IPS DF 6.9 (cell line): Measurements from ENCODE around the gene ASTN2.

Experiments
- DNase-seq: peaks from one replicate; pipeline ENCODE4 v3.0.0-alpha.2; 2013; ENCODE audit warnings: low read depth, low spot score
- H3K27ac ChIP-seq: one replicate; pipeline ENCODE4 v1.5.1; 2013; ENCODE audit warnings: low read length, control low read depth
- H3K27me3 ChIP-seq: 2 replicates; pipeline ENCODE4 v1.6.1; 2013; ENCODE audit warnings: mild to moderate bottlenecking, low read length; ENCODE audit not compliant: control insufficient read depth, insufficient read depth
- H3K36me3 ChIP-seq: 2 replicates; pipeline ENCODE4 v1.6.1; 2013; ENCODE audit warnings: low read length; ENCODE audit not compliant: control insufficient read depth, insufficient read depth
- H3K4me1 ChIP-seq: 2 replicates; pipeline ENCODE4 v1.6.1; 2013; ENCODE audit warnings: low read length; ENCODE audit not compliant: control insufficient read depth, insufficient read depth
- H3K4me3 ChIP-seq: 2 replicates; pipeline ENCODE4 v1.5.1; 2013; ENCODE audit warnings: mild to moderate bottlenecking, low read length
- H3K9me3 ChIP-seq: 2 replicates; pipeline ENCODE4 v1.6.1; 2013; ENCODE audit warnings: low read length, inconsistent platforms; ENCODE audit not compliant: control insufficient read depth, insufficient read depth
- WGBS: extraction: QIAGEN DNeasy Blood & Tissue Kit; methylation state at CpG from one replicate; pipeline ENCODE4 v1.1.7; 2013; ENCODE audit warnings: mixed read lengths, missing lambda C conversion rate; ENCODE audit not compliant: insufficient read length, insufficient coverage; 5-methylcytosine and 5-hydroxymethylcytosine counted together

Gene ASTN2

DNA sequence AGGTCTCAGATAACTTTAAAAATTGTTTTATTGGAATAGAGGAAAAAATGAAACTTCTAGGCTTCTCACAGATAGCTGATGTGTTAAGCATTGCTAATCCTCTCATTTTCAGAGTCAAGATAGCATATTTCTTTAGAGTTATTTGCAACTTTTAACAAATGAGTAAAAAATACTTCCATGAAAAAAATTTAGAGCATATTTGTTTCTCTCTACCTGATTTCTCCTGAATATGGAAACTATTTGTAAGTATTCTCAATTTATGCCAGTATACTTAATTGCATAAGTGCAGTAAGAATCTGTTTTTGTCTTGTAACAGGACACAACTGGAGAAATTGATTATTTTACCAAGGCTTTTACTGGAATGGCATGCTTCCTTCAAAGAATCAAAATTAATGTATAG, 731.3 kb downstream of the ASTN2 start:
- Histone ChIP-seq H3K36me3 (no peaks in the 10 kb centered on the region), H3K27me3 (no peaks in the 10 kb centered on the region), H3K9me3 (no peaks in the 10 kb centered on the region), H3K4me1 (peaks cover 1% of the 10 kb centered on the region; the same call in 1 of the 2 replicates), H3K27ac (no peak overlapping the region), H3K4me3 (no peak overlapping the region)
- no peak for DNase-seq

DNA sequence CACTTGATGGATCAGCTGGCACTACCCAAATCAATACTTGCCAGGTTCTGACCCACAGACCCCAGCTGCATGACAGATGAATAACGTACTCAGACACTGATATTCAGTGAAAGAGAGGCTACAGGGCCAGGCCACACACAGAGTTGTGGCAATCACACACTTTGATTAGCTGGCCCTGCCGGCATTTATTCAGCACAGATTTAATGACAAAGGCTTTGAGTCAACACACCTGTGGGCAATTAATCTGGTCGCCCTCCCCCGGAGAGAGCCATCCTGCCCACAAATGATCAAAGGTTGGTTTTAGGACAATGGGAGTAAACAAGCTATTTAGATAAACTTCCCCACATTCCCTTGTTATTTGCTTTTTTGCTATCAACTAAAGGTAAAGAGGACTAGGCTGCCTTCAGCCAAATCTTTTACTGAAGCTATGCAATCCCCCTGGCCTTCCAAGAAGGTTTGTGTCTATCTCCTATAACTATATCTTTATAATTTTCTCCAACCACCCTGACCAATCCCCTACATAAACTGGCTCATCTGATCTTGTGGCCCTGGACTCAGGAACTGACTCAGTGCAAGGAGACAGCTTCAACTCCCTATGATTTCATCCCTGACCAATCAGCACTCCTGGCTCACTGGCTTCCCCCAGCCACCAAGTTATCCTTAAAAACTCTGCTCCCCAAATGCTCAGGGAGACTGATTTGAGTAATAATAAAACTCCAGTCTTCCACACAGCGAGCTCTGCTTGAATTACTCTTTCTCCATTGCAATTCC, 740.5 kb downstream of the ASTN2 start:
- Histone ChIP-seq H3K36me3 (no peaks in the 10 kb centered on the region; the same call in 1 of the 2 replicates), H3K27ac (no peak overlapping the region), H3K4me1 (no peaks in the 10 kb centered on the region), H3K4me3 (no peak overlapping the region), H3K9me3 (no peaks in the 10 kb centered on the region; the same call in 1 of the 2 replicates), H3K27me3 (no peaks in the 10 kb centered on the region)
- no CpG with 5 or more reads among the region's 5 CpGs for WGBS
- no peak for DNase-seq

DNA sequence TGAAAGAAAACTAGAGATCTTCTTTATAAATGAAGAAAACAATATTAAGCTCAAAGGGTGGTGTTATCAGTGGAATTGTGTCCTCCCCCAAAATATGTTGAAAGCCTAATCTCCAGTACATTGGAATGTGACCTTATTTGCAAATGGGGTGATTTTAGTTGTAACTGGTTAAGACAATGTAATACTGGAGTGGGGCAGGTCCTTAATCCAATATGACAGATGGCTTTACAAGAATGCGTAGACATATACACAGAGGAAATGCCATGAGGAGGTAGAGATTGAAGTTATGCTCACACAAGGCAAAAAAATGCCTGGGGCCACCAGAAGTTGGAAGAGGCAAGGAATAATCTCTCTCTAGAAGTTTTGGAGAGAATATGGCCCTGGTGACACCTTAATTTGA, 741.5 kb downstream of the ASTN2 start:
- WGBS, result no CpG with 5 or more reads among the region's 1 CpG
- H3K9me3 ChIP-seq, result no peaks in the 10 kb centered on the region; the same call in 1 of the 2 replicates

GRCh38 chr9:116671605-116672004, 743.3 kb downstream of the ASTN2 start:
- no peak overlapping the region for H3K27ac ChIP-seq
- no peak for DNase-seq
- H3K4me1 ChIP-seq, result no peaks in the 10 kb centered on the region
- no peaks in the 10 kb centered on the region; the same call in 1 of the 2 replicates for H3K36me3 ChIP-seq
- H3K27me3 ChIP-seq, result no peaks in the 10 kb centered on the region
- no CpG with 5 or more reads among the region's 2 CpGs for WGBS
- no peaks in the 10 kb centered on the region; the same call in 1 of the 2 replicates for H3K9me3 ChIP-seq
- H3K4me3 ChIP-seq, result no peak overlapping the region

More for the DNA sequence above, 741.5 kb downstream of the ASTN2 start:
- no peaks in the 10 kb centered on the region for H3K4me1 ChIP-seq
- no peak overlapping the region for H3K4me3 ChIP-seq
- no peak overlapping the region for H3K27ac ChIP-seq
- DNase-seq, result no peak
- no peaks in the 10 kb centered on the region for H3K27me3 ChIP-seq
- no peaks in the 10 kb centered on the region; the same call in 1 of the 2 replicates for H3K36me3 ChIP-seq

DNA sequence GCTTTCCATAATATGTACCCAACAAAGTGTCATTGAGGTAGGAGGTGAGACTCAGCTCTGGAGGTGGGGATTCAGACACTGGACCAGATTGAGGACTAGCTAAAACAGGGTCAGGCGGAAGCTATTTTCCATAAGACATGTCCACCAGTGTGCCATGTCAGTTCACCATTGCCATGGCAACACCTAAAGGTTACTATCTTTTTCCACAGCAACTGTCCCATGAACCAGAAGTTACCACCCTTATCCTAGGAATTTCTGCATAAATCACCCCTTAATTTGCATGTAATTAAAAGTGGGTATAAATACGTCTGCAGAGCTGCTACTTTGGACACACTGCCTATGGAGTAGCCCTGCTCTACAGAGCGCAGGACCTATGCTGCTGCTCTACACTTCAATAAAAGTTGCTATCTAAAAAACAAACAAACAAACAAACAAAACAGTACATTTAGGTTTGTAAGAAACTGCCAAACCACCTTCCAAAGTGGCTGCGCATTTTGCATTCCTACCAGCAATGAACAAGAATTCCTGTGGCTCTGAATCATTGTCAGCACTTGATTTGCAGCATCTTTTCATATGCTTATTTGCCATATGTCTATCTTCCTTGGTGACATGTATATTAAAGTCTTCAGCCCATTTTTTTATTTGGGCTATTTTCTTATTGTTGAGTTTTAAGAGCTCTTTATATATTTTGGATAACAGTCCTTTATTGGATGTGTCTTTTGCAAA, 745.7 kb downstream of the ASTN2 start:
- no peaks in the 10 kb centered on the region for H3K27me3 ChIP-seq
- no peak for DNase-seq
- H3K36me3 ChIP-seq, result no peaks in the 10 kb centered on the region; the same call in 1 of the 2 replicates
- no peaks in the 10 kb centered on the region for H3K4me1 ChIP-seq
- no peak overlapping the region for H3K27ac ChIP-seq
- H3K4me3 ChIP-seq, result no peak overlapping the region
- no peaks in the 10 kb centered on the region for H3K9me3 ChIP-seq
- WGBS, result no CpG with 5 or more reads among the region's 4 CpGs

GRCh38 chr9:116663581-116663980, 751.3 kb downstream of the ASTN2 start:
- Histone ChIP-seq H3K27ac (no peak overlapping the region), H3K4me3 (no peak overlapping the region), H3K4me1 (no peaks in the 10 kb centered on the region), H3K36me3 (no peaks in the 10 kb centered on the region), H3K27me3 (no peaks in the 10 kb centered on the region), H3K9me3 (no peaks in the 10 kb centered on the region)
- no peak for DNase-seq
- WGBS, result no CpG with 5 or more reads among the region's 1 CpG

GRCh38 chr9:116662646-116663310, 752.1 kb downstream of the ASTN2 start:
- no CpG with 5 or more reads among the region's 6 CpGs for WGBS
- Histone ChIP-seq H3K4me1 (no peaks in the 10 kb centered on the region), H3K4me3 (no peak overlapping the region)

DNA sequence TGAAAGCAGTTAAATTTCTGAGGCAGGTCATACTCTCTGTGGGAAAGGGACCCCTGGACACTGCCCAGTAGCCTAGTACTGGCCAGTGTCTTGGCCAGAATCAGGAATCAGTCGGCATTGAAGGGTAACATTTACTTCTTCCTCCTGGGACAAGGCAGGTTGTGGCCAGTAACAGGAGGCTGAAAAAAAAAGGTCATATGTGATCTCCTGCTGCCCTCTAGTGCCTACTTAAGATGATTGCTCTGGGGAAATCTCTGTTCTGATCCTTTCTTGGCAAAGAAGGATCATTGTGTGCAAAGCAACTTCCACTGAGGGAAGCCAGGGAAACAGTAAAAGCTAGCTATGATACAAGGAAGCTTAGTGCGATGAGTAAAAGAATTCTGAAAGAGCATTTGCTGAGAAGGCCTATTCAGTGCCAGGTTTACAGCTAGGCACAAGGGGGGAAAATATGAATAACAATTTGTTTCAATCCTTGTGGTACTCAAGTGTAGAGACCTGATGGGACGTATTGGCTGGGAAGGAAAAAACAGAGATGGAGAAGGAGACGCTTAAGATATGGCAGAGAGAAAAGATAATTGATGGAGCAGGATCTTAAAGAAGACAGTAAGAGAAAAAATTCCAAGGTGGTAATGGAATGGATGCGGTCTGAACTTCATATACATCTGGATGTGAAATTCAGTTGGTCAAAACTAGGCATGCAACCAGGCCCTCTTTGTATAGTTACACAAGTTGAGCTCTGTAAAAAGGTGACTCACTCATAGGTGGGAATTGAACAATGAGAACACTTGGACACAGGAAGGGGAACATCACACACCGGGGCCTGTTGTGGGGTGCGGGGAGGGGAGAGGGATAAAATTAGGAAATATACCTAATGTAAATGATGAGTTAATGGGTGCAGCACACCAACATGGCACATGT, 753.6 kb downstream of the ASTN2 start:
- WGBS, result no CpG with 5 or more reads among the region's 7 CpGs
- Histone ChIP-seq H3K9me3 (no peaks in the 10 kb centered on the region), H3K4me3 (no peak overlapping the region), H3K36me3 (no peaks in the 10 kb centered on the region), H3K27me3 (no peaks in the 10 kb centered on the region), H3K4me1 (no peaks in the 10 kb centered on the region), H3K27ac (no peak overlapping the region)
- DNase-seq, result peak; percentile 48

More at GRCh38 chr9:116662646-116663310, 752.1 kb downstream of the ASTN2 start:
- no peak for DNase-seq
- no peaks in the 10 kb centered on the region for H3K27me3 ChIP-seq
- H3K36me3 ChIP-seq, result no peaks in the 10 kb centered on the region
- no peak overlapping the region for H3K27ac ChIP-seq
- H3K9me3 ChIP-seq, result no peaks in the 10 kb centered on the region

DNA sequence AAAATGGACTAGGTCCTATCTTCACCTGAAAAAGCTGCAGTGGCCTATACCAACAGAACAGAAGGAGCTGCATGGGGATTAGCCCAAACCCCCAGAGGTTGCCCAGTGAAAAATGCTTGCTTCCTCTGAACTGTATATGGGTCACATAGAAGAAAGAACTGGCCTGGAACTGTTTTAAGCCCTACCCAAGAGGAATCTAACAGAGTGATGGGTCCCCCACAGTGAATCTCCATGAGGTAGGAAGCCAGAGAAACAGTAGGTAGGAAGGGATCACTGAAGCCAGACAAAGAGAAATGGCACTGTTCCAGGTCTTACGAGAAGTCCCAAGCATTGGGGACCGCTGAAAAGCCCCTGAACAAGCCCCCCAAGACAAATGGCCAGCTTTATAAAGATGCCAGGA, 756.6 kb downstream of the ASTN2 start:
- DNase-seq, result no peak

GRCh38 chr9:116656977-116657376, 757.9 kb downstream of the ASTN2 start:
- H3K36me3 ChIP-seq, result no peaks in the 10 kb centered on the region
- H3K9me3 ChIP-seq, result no peaks in the 10 kb centered on the region
- WGBS, result no CpG with 5 or more reads among the region's 2 CpGs
- no peaks in the 10 kb centered on the region for H3K4me1 ChIP-seq
- H3K27ac ChIP-seq, result no peak overlapping the region
- DNase-seq, result no peak
- H3K4me3 ChIP-seq, result no peak overlapping the region
- H3K27me3 ChIP-seq, result no peaks in the 10 kb centered on the region

More for the DNA sequence above, 756.6 kb downstream of the ASTN2 start:
- H3K27me3 ChIP-seq, result no peaks in the 10 kb centered on the region
- H3K36me3 ChIP-seq, result no peaks in the 10 kb centered on the region
- no peak overlapping the region for H3K27ac ChIP-seq
- no peaks in the 10 kb centered on the region for H3K9me3 ChIP-seq
- WGBS, result no CpG with 5 or more reads among the region's 2 CpGs
- no peak overlapping the region for H3K4me3 ChIP-seq
- no peaks in the 10 kb centered on the region for H3K4me1 ChIP-seq
